ENCODE measurements around the gene RBBP8. TPM values are rescaled to one million over a fixed set of nuclear protein-coding genes. Genes with fewer than 3 reads are reported as not detected.

The RBBP8 gene
- total RNA-seq, 1 experiment from 2014 or later, result 33.3 TPM

DNA sequence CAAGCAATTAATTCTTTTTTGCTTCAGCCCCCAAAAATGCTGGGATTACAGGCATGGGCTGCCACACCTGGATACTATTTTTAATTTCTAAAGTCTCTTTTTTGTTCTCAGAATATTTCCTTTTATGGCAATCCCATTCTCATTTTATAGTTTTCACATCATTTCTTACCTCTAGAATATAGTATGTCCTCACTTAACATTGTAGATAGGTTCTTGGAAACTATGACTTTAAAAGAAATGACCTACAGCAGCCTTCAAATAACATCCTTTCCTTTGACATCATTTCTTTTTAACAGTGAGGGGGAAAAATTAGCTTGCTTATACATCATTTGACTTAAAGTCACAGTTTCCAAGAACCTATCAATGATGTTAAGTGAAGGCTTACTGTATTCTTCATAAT lies 31.6 kb downstream of the RBBP8 start (continued):
- TF ChIP-seq, protein P1, sequence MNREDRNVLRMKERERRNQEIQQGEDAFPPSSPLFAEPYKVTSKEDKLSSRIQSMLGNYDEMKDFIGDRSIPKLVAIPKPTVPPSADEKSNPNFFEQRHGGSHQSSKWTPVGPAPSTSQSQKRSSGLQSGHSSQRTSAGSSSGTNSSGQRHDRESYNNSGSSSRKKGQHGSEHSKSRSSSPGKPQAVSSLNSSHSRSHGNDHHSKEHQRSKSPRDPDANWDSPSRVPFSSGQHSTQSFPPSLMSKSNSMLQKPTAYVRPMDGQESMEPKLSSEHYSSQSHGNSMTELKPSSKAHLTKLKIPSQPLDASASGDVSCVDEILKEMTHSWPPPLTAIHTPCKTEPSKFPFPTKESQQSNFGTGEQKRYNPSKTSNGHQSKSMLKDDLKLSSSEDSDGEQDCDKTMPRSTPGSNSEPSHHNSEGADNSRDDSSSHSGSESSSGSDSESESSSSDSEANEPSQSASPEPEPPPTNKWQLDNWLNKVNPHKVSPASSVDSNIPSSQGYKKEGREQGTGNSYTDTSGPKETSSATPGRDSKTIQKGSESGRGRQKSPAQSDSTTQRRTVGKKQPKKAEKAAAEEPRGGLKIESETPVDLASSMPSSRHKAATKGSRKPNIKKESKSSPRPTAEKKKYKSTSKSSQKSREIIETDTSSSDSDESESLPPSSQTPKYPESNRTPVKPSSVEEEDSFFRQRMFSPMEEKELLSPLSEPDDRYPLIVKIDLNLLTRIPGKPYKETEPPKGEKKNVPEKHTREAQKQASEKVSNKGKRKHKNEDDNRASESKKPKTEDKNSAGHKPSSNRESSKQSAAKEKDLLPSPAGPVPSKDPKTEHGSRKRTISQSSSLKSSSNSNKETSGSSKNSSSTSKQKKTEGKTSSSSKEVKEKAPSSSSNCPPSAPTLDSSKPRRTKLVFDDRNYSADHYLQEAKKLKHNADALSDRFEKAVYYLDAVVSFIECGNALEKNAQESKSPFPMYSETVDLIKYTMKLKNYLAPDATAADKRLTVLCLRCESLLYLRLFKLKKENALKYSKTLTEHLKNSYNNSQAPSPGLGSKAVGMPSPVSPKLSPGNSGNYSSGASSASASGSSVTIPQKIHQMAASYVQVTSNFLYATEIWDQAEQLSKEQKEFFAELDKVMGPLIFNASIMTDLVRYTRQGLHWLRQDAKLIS (CRISPR knock-in tag; IDR thresholded peaks at IDR 0.05; ENCODE audit: borderline replicate concordance), result no peak
- TF ChIP-seq, protein P2, sequence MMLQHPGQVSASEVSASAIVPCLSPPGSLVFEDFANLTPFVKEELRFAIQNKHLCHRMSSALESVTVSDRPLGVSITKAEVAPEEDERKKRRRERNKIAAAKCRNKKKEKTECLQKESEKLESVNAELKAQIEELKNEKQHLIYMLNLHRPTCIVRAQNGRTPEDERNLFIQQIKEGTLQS (CRISPR knock-in tag; conservative IDR thresholded peaks at IDR 0.05), result no peak
- no peak for TF ChIP-seq MLX (CRISPR knock-in tag; IDR thresholded peaks at IDR 0.05)

- Mint-ChIP-seq H3K36me3 (peaks cover 7% of the 10 kb centered on the region), H3K9me3 (no peaks in the 10 kb centered on the region), H3K4me3 (no peak overlapping the region), H3K4me1 (no peaks in the 10 kb centered on the region), H3K27me3 (ENCODE audit: low read depth) (no peaks in the 10 kb centered on the region), H3K27ac (peak overlapping the region; percentile 79; the same call in 1 of the 2 replicates)
- no peak for DNase-seq (ENCODE audit: low spot score)
- ChIA-PET CTCF (interaction anchor here (0.9 kb wide), 1 partner anchor 172 kb away, joined by 3 read pairs; no protein-coding TSS in a partner anchor), POLR2A (interaction anchor here (0.6 kb wide), 1 partner anchor 9 kb away, joined by 3 read pairs; no protein-coding TSS in a partner anchor)
- TF ChIP-seq ATF6 (CRISPR knock-in tag; IDR thresholded peaks at IDR 0.05), result no peak
- TF ChIP-seq MXD4 (CRISPR knock-in tag; IDR thresholded peaks at IDR 0.05; ENCODE audit: borderline replicate concordance), result no peak
- TF ChIP-seq NFE2L1 (CRISPR knock-in tag; IDR thresholded peaks at IDR 0.05), result no peak
- no peak for TF ChIP-seq ZNF416 (CRISPR knock-in tag; IDR thresholded peaks at IDR 0.05)
- no peak for TF ChIP-seq MLX (CRISPR knock-in tag; IDR thresholded peaks at IDR 0.05)
- TF ChIP-seq, protein P1 (CRISPR knock-in tag; IDR thresholded peaks at IDR 0.05; ENCODE audit: borderline replicate concordance), result no peak
- no peak for TF ChIP-seq ERG (CRISPR knock-in tag; IDR thresholded peaks at IDR 0.05)
- TF ChIP-seq TCF7 (CRISPR knock-in tag; IDR thresholded peaks at IDR 0.05; ENCODE audit: low read depth), result no peak
- no peak for TF ChIP-seq ZNF263 (CRISPR knock-in tag; IDR thresholded peaks at IDR 0.05; ENCODE audit: low read depth)
- TF ChIP-seq E2F4 (CRISPR knock-in tag; IDR thresholded peaks at IDR 0.05; ENCODE audit: borderline replicate concordance, low read depth), result no peak
- no peak for TF ChIP-seq OVOL2 (CRISPR knock-in tag; IDR thresholded peaks at IDR 0.05; ENCODE audit: borderline replicate concordance)
- TF ChIP-seq, protein P2 (CRISPR knock-in tag; conservative IDR thresholded peaks at IDR 0.05), result no peak
- TF ChIP-seq KAT7 (CRISPR knock-in tag; IDR thresholded peaks at IDR 0.05; ENCODE audit: borderline replicate concordance), result no peak
- no peak for TF ChIP-seq ELF4 (CRISPR knock-in tag; IDR thresholded peaks at IDR 0.05; ENCODE audit: low read depth)
- TF ChIP-seq MYBL2 (CRISPR knock-in tag; IDR thresholded peaks at IDR 0.05), result no peak
- no peak for TF ChIP-seq CBFB (CRISPR knock-in tag; IDR thresholded peaks at IDR 0.05; ENCODE audit: low read depth)
- TF ChIP-seq SMAD3 (CRISPR knock-in tag; IDR thresholded peaks at IDR 0.05; ENCODE audit: borderline replicate concordance), result no peak
- no peak for ATAC-seq
These were observed 37.9 kb downstream of the RBBP8 start for GRCh38 chr18:22971038-22971437.
